SKM-1 (cell line): ENCODE results near the gene HTRA1.

ENCODE experiments used
- DNase-seq: peaks from one replicate; lab custom pipeline; 2025; ENCODE audit not compliant: unreplicated experiment; lab: John Stamatoyannopoulos, UW

The HTRA1 gene

DNA sequence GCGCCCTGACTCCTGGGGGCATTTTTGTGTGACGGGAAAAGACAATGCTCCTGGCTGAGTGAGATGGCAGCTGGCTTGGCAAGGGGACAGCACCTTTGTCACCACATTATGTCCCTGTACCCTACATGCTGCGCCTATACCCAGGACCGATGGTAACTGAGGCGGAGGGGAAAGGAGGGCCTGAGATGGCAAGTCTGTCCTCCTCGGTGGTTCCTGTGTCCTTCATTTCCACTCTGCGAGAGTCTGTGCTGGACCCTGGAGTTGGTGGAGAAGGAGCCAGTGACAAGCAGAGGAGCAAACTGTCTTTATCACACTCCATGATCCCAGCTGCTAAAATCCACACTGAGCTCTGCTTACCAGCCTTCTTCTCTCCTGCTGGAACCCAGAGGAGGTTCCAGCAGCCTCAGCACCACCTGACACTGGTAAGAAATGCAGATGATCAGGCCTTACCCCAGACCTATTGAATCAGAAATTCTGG lies 6.7 kb upstream of the HTRA1 start, which contains the start of gene ARMS2:
ARMS2 (plus strand) TSS at position 51 of the 478 bp plus-strand sequence; CDS start at position 126, 75 bp downstream.
- no peak for DNase-seq

- no peak for DNase-seq
Observed at GRCh38 chr10:122455376-122456079, 5.8 kb upstream of the HTRA1 start.

DNA sequence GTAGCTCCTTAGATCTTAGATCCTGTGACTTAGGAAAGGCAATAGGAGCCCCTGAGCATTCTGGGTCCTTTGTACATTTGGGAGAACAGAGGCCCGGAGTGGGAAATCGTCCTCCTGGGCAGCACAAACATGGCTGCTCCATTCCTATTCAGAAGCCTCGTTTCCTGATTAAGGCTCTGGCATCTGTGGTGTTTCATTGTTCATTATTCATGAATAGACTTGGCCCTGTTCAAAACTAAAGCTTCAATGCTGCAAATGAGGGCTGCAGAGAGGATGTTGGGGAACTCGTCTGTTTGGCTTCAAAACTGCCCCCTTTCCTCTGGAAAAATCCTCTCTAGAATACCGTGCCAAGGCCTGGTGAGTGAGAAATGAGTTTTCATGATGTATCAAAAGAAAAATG lies 3.4 kb upstream of the HTRA1 start:
- DNase-seq: no peak

DNA sequence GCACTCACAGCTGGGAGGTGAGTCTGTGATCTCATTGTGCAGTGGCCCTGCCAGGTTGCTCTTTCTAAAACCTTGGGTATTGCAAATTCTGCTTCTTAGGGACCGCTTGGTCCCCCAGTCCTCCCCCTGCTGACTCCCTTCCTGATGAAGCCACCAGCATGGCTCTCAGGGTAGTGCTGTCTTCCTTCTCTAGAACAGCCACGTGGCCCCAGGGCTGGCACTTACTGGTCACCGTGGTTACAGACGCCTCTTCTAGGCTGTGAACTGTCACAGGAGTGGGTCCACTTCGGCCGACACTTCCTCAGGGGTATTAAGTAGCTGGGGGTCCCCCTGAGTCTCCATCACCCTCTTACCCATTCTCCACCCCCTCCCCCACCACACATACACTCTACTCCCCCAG lies 2.7 kb upstream of the HTRA1 start:
- DNase-seq: no peak

GRCh38 chr10:122459561-122460273 lies 1.6 kb upstream of the HTRA1 start:
- no peak for DNase-seq

GRCh38 chr10:122460891-122461293 lies 461 bp upstream of the HTRA1 start:
- no peak for DNase-seq

DNA sequence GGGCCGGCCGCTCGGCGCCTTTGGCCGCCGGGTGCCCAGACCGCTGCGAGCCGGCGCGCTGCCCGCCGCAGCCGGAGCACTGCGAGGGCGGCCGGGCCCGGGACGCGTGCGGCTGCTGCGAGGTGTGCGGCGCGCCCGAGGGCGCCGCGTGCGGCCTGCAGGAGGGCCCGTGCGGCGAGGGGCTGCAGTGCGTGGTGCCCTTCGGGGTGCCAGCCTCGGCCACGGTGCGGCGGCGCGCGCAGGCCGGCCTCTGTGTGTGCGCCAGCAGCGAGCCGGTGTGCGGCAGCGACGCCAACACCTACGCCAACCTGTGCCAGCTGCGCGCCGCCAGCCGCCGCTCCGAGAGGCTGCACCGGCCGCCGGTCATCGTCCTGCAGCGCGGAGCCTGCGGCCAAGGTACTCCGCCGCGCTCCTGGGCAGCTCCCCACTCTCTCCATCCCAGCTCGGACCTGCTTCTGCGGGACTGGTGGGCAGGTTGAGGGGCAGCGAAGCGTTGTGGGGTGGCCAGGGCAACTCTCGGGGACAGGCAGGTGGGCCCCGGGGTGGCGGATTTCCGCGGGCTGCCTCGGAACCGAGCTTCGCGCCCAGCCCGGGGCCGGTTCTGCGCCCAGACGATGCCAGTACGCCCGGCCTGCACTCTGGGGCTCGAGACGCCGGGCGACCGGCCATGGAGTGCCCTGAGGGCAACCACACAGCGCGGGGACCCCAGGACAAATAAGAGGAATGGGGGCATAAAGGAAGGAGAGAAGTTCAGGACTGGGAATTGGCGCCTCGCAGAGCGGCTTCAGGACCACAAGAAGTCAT lies 578 bp downstream of the HTRA1 start:
- no peak for DNase-seq

GRCh38 chr10:122462533-122463465 lies 1.4 kb downstream of the HTRA1 start:
- DNase-seq: no peak

DNA sequence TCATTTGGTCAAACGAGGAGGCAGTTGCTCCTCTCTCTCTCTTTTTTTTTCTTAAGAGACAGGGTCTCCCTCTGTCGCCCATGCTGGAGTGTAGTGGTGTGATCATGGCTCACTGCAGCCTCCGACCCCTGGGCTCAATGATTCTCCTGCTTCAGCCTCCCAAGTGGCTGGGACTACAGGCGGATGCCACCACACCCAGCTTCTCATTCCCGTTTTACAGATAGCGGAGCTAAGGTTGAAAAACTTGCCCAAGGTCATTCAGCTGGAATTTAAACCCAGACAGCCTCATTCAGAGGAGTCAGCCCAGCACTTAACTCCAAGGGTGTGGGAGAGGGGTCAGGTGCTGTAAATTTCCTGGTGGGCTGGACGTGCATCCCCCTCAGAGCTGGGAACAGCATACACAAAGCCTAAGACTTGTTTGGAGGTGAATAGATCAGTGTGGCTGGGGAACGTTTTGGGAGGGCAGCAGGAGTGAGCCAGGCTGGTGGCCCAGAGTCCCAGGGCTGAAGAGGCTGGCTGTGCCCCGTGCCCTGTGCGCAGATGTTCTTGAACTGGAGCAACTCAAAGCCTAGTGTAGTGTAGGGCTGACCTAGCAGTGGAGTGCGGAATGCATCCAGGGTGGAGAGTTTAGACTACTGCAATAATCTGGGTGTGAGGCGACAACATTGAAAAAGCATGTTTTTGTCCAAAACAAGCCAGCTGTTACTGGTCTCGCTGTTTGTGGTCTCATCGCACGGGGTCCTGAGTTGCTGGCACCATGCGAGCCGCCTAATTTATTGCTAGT lies 2.3 kb downstream of the HTRA1 start:
- DNase-seq: no peak

- no peak for DNase-seq
Observed at GRCh38 chr10:122464250-122464510, 2.8 kb downstream of the HTRA1 start.

- no peak for DNase-seq
Observed at GRCh38 chr10:122464586-122464985, 3.2 kb downstream of the HTRA1 start.

DNA sequence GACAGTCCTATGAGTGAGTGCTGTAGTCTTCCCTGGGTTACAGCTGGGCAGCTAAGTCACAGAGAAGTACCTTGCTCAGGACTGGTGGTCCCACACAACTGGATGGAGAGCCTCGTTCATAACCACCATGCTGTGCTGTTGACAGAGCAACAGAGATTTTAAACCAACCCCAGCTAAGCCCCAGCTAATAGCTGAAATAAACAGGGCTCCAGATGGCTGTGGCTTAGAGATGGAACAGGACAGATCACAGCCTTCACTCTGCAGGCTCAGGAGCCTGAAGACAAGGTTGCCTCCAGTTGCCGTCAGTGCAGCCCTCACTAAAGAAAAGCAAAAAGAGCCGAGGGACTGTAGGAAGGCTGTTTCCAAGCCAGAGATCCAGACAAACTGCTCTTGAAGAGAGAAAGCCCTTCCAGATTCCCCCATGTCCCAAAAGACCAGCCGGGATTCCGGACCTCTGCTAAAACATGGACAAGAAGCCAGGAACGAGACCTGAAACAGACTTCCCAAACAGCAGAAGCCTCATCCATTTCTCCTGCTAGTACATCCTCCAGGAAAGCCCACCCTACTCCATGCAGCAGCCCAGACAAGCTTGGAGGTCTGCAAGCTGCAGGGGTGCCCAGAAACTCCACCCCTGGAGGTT lies 4.2 kb downstream of the HTRA1 start:
- DNase-seq: no peak

DNA sequence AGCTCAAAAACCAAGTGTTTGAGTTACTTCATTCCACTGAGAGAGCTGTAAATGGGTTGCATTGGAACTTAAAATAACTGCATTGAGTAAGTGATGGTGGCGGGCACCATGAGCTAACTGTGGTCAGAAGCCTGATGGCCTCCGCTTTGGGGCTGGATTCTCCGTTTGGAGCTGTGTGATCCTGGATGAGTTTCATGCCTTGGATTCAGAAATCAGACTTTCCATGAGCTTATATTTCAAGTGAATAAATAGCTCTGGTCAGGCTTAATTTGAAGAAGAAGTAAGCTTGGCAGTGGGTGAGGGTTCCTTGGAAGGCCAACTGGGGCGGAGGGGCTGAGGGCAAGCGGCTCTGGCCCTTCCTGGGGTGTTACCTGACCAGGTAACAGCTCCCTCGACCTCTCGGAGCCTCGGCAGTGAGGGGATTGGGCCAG lies 5.6 kb downstream of the HTRA1 start:
- DNase-seq: no peak

- no peak for DNase-seq
Observed at GRCh38 chr10:122467701-122468100, 6.3 kb downstream of the HTRA1 start.

DNA sequence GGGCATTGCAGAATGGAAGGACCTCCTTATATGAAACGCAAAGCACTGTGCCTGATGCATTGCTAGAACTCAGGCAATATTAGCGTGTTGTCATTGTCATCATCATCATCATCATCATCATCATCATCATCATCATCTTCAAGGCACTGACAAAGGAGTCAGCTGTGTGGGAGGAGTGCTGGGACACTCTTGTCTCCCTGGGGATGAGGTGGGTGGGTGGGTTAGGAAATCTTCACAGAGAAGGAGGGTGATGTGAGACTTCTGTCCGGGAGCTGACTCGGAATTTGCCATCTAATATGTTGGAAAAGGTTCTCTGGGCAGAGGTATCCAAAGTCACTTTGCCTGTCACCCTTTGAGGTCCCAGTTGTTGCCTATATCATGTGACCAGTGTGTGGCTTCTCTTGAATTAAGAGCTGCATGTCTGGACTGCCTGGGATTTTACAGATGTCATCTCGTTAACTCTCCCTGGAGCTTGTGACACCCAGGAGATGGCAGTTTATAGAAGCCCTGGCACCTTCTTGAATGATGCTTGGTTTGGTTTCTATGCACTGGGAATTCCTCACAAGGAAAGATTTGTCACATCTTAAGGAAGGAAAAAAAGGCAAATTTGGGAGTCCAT lies 7.1 kb downstream of the HTRA1 start:
- DNase-seq: no peak

DNA sequence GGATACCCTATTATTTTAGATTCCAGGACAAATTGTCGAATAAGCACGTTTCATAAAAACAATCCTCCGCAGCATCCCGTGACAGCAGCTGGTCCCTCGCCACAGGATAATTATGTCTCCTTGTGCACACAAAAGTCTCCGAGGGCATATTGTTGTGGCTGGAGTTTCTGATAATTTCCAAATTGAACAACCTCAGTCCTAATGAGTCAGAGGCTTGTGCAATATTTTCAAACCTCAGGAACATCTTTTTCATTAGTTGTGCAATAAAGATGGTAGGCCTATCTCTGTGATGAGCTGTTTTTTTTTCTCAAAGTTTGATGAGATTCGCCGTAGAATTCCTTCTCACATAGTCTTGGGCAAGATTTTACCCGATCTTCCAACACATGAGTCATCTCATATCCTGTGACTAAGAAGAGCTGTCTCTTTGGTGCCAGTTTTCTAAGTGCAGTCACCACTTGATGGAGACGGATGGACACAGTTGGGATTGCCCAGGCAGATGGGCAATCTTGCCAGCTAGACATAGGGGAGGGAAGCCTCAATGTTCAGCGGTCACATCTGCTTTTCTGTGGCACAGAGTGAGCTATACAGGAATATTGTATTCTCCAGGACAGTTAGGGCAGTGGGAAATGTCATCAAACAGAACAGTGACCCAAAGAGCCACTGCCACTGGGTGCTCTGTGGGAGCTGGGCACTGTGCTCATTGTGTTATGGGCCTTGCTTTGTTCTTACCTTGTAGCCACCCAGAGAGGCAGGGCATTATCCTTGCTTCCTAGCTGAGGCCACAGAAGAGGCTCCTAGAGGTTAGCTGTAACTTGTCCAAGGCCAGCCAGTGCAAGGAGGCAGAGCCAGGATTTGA lies 7.8 kb downstream of the HTRA1 start:
- DNase-seq: no peak

GRCh38 chr10:122469848-122470247 lies 8.5 kb downstream of the HTRA1 start:
- DNase-seq: no peak

GRCh38 chr10:122471531-122472177 lies 10.3 kb downstream of the HTRA1 start:
- no peak for DNase-seq
